Retinal pigment epithelial cell (primary cell): ENCODE results near the gene INPP5D.
A peak's percentile ranks its signal among the peaks of the same experiment; 100 is the strongest.

ENCODE experiments used
- DNase-seq: peaks from one replicate; pipeline ENCODE4 v3.0.0-alpha.2; 2010; ENCODE audit warnings: low read depth
- H3K4me3 ChIP-seq: 2 replicates; pipeline ENCODE4 v1.5.1; 2011; ENCODE audit warnings: mild to moderate bottlenecking, low read length, control low read depth, moderate library complexity
- CTCF ChIP-seq: conservative IDR thresholded peaks from 2 replicates; pipeline ENCODE4 v1.5.1; 2011; ENCODE audit warnings: low read depth, low read length, control low read depth, inconsistent platforms

The INPP5D gene

GRCh38 chr2:233248999-233249398 is 188.9 kb downstream of the INPP5D start:
- H3K4me3 ChIP-seq = no peak overlapping the region
- no peak for DNase-seq
- no peak for TF ChIP-seq CTCF

- no peak for DNase-seq
- no peak overlapping the region for H3K4me3 ChIP-seq
- TF ChIP-seq CTCF = no peak
Measured at GRCh38 chr2:233250568-233250967, 190.4 kb downstream of the INPP5D start.

GRCh38 chr2:233250985-233251305 is 190.8 kb downstream of the INPP5D start:
- no peak for DNase-seq
- H3K4me3 ChIP-seq = no peak overlapping the region

GRCh38 chr2:233251306-233252116 is 191.4 kb downstream of the INPP5D start, which contains the start of gene ATG16L1:
Gene ATG16L1, plus strand, starts transcription at chr2:233251673. Its CDS starts 155 bp downstream, at chr2:233251828.
- TF ChIP-seq CTCF = peak; percentile 95
- peak; percentile 80 for DNase-seq
- H3K4me3 ChIP-seq = peak within 1 kb of the TSS; percentile 96

More at GRCh38 chr2:233250985-233251305, 190.8 kb downstream of the INPP5D start:
- no peak for TF ChIP-seq CTCF

- no peak for TF ChIP-seq CTCF
- H3K4me3 ChIP-seq = peak overlapping the region; percentile 96
- DNase-seq = no peak
Measured at GRCh38 chr2:233252227-233252626, 192.1 kb downstream of the INPP5D start.

GRCh38 chr2:233255151-233255550 is 195.0 kb downstream of the INPP5D start:
- DNase-seq = no peak
- no peak overlapping the region for H3K4me3 ChIP-seq
- no peak for TF ChIP-seq CTCF

GRCh38 chr2:233256048-233256447 is 195.9 kb downstream of the INPP5D start:
- DNase-seq = no peak
- no peak overlapping the region for H3K4me3 ChIP-seq
- no peak for TF ChIP-seq CTCF
